GM12874 (cell line): ENCODE results near the gene GARIN6.

ENCODE experiments used
- CTCF ChIP-seq: IDR thresholded peaks from 2 replicates; pipeline ENCODE4 v1.5.1; 2011; ENCODE audit warnings: low read depth, mild to moderate bottlenecking, control low read depth, low read length, moderate library complexity; ENCODE audit not compliant: insufficient read depth

GARIN6 gene

GRCh38 chr12:99670635-99671034 is 23.1 kb downstream of the GARIN6 start:
- TF ChIP-seq CTCF: no peak

GRCh38 chr12:99680276-99680675 is 32.7 kb downstream of the GARIN6 start:
- no peak for TF ChIP-seq CTCF

DNA sequence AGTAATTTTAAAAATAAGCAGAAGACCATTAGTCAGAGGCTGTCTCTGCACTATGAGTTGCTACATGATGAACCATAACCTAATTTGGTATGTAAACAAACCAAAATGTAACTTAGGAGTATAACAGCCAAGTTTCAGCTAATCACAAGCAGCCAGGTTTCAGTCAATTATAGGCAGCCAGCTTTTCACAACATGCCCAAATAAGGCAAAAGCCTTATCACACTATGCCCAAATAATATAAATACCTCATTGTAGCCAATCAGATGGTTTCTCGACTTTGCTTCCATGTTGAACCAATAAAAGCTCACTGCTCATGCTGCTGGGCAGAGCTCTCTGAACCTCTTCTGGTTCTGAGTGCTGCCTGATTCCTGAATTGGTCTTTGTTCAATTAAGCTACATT is 38.6 kb downstream of the GARIN6 start:
- no peak for TF ChIP-seq CTCF

DNA sequence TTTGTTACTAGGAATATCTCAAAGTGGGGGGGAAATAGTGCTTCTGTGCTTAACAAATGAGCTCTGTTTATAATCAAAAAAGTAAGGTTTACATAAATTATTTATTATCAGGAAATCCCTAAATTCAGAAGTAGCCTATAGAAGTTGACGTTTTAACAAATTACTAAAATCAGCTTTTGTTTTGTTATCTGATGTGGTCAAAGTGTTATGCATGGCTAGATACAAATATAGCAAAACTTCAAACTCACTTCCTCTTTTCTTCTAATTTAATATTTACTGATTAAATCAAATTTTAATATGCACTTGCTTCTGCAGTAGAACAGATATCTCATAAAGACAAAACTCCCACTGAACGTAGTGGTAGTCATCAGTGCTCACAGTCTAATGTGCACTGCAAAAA is 47.5 kb downstream of the GARIN6 start:
- TF ChIP-seq CTCF: no peak
